ENCODE results near the gene WFS1. TPM values are rescaled to one million over a fixed set of nuclear protein-coding genes. Genes with fewer than 3 reads are reported as not detected.

The WFS1 gene
- total and polyA plus RNA-seq, 9 of the 15 experiments (the other 6 are each of a cell fraction or from before 2014, with no cell fraction given) = 0.01 to 0.29 (median 0.03) TPM; not detected in 5

GRCh38 chr4:6227412-6228157, 42.1 kb upstream of the WFS1 start (continued):
- TF ChIP-seq RBM22 (IDR thresholded peaks at IDR 0.05; ENCODE audit: low read depth, low read length, poor library complexity, severe bottlenecking) = no peak
- no peak for TF ChIP-seq LCOR (CRISPR knock-in tag; IDR thresholded peaks at IDR 0.05)
- TF ChIP-seq HNRNPL (IDR thresholded peaks at IDR 0.05; ENCODE audit: low read depth, low read length) = no peak
- no peak for TF ChIP-seq NELFE (IDR thresholded peaks at IDR 0.05; ENCODE audit: insufficient read depth, insufficient read length)
- TF ChIP-seq ZNF316 (IDR thresholded peaks at IDR 0.05) = no peak
- TF ChIP-seq SREBF1 (IDR thresholded peaks at IDR 0.05; ENCODE audit: borderline replicate concordance, low read depth, low read length) = no peak
- no peak for TF ChIP-seq YBX1 (IDR thresholded peaks at IDR 0.05)
- no peak for TF ChIP-seq MAFG (tag; conservative IDR thresholded peaks at IDR 0.05)
- no peak for TF ChIP-seq ZNF197 (CRISPR knock-in tag; IDR thresholded peaks at IDR 0.05; ENCODE audit: low read depth)

- intact Hi-C loops (cut with micrococcal nuclease) (no loop called here), in situ Hi-C loops (cut with MboI) (no loop called here)
- ChIA-PET CTCF (ENCODE audit: low intra/inter-chr PET ratio) (no interaction called here), POLR2A (interaction anchor here (1.4 kb wide), 1 partner anchor 10 kb away, joined by 3 read pairs; no protein-coding TSS in a partner anchor)
- Histone ChIP-seq H3K4me1 (replicated peaks in 1 of 2; ENCODE audit: control insufficient read depth in 2 of 2, insufficient read depth in 2 of 2, low read length in 2 of 2) (no peaks in the 10 kb centered on the region; a peak in 1 of 5 replicates), H3K4me3 (no peak overlapping the region), H3K9ac (ENCODE audit: insufficient read depth in 1 of 2, low read depth in 2 of 2, low read length in 2 of 2) (no peak overlapping the region), H3K79me2 (ENCODE audit: control insufficient read depth, insufficient read depth, low read length) (no peaks in the 10 kb centered on the region), H3K36me3 (ENCODE audit: control insufficient read depth, insufficient read depth, low read length) (no peaks in the 10 kb centered on the region), H3K27me3 (ENCODE audit: control insufficient read depth in 2 of 2, insufficient read depth in 2 of 2, low read length in 2 of 2) (peaks cover 0 to 8% of the 10 kb centered on the region in 2 experiments; a peak in 2 of 5 replicates), H2AFZ (ENCODE audit: low read depth, low read length) (no peak overlapping the region), H3K9me3 (replicated peaks; ENCODE audit: control insufficient read depth, insufficient read depth, low read depth, low read length) (no peaks in the 10 kb centered on the region), H3K4me2 (ENCODE audit: insufficient read depth, low read length) (no peak overlapping the region), H4K20me1 (replicated peaks; ENCODE audit: control insufficient read depth, insufficient read depth, low read length) (no peaks in the 10 kb centered on the region), H3K9me1 (ENCODE audit: control insufficient read depth, insufficient read depth, low read length) (no peaks in the 10 kb centered on the region), H3K27ac (ENCODE audit: extremely low read depth, low read depth, low read length) (no peak overlapping the region)
- TF ChIP-seq NFATC3 (IDR thresholded peaks at IDR 0.05) = no peak
- no peak for TF ChIP-seq ZNF280A (IDR thresholded peaks at IDR 0.05; ENCODE audit: low read depth, partially characterized antibody)
- TF ChIP-seq RFX7 (CRISPR knock-in tag; IDR thresholded peaks at IDR 0.05) = no peak
- peak; percentile 17 to 74 (median 22); a peak in 3 of 6 replicates for TF ChIP-seq CTCF (IDR thresholded peaks at IDR 0.05 in 2 of 3, conservative IDR thresholded peaks at IDR 0.05 in 1 of 3; ENCODE audit: insufficient read depth in 2 of 3, low read depth in 1 of 3, low read length in 3 of 3)
- no peak for TF ChIP-seq FIP1L1 (IDR thresholded peaks at IDR 0.05; ENCODE audit: low read depth, low read length, poor library complexity, severe bottlenecking)
- ATAC-seq = peak; percentile 61; the same call in 2 of the 3 replicates
- no TSS peak for BruUV-seq (replicated peaks)
- FAIRE-seq = no peak
- peak in 1 of 4 experiments; percentile 15 for DNase-seq (ENCODE audit: extremely low read depth in 1 of 4, low spot score in 3 of 4)
- WGBS (ENCODE audit: insufficient coverage, low coverage, missing lambda C conversion rate) = under 1% methylated on average over 16 of the region's 16 CpGs
These were observed 41.2 kb upstream of the WFS1 start for GRCh38 chr4:6228158-6229067.

All from K562 (cell line).